ENCODE data around the gene DDIT4.
A peak's percentile ranks its signal among the peaks of the same experiment; 100 is the strongest.
"Not testable (repeated sequence)": the region's sequence is repeated elsewhere in the genome, so short reads cannot be mapped to it uniquely, and the experiment has no call there.

The DDIT4 gene

DNA sequence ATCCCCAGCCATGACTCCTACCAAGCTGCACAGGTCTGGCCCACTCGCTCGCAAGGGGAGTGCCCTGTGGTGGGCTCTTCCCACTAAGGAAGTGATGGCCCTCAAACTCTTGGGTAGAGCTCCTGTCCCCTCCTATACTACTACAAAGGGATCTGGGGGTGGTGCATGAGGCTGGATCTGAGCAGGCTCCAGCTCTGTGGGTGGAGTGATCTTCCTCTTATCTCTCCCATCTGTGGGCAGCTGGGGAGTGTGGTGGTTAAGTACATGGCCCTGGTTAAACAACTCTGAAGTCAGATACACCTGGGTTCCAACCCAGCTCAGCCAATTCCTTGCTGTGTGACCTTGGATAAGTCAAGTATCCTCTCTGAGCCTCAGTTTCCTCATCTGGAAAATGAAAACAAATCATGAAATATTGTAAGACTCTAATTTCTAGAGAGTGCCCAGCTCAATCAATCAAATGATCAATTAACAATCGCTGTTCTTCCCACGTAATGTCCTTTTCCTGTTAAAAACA, 17.4 kb downstream of the DDIT4 start:
- DNase-seq (ENCODE audit: low read depth in 1 of 2, low spot score in 1 of 2) = peak in 1 of 2 experiments; percentile 77
- Histone ChIP-seq H3K27me3 (ENCODE audit: insufficient read depth, poor library complexity, severe bottlenecking) (no peaks in the 10 kb centered on the region), H3K27ac (replicated peaks) (peak overlapping the region; percentile 29; the same call in 1 of the 2 replicates), H3K4me3 (replicated peaks; ENCODE audit: insufficient read depth, low read length) (no peak overlapping the region)
- TF ChIP-seq, protein P1, sequence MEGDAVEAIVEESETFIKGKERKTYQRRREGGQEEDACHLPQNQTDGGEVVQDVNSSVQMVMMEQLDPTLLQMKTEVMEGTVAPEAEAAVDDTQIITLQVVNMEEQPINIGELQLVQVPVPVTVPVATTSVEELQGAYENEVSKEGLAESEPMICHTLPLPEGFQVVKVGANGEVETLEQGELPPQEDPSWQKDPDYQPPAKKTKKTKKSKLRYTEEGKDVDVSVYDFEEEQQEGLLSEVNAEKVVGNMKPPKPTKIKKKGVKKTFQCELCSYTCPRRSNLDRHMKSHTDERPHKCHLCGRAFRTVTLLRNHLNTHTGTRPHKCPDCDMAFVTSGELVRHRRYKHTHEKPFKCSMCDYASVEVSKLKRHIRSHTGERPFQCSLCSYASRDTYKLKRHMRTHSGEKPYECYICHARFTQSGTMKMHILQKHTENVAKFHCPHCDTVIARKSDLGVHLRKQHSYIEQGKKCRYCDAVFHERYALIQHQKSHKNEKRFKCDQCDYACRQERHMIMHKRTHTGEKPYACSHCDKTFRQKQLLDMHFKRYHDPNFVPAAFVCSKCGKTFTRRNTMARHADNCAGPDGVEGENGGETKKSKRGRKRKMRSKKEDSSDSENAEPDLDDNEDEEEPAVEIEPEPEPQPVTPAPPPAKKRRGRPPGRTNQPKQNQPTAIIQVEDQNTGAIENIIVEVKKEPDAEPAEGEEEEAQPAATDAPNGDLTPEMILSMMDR (IDR thresholded peaks at IDR 0.05; ENCODE audit: insufficient read depth, low read length) = no peak
- TF ChIP-seq SPI1 (IDR thresholded peaks at IDR 0.05; ENCODE audit: borderline replicate concordance, low read depth) = no peak
- TF ChIP-seq, protein P2, sequence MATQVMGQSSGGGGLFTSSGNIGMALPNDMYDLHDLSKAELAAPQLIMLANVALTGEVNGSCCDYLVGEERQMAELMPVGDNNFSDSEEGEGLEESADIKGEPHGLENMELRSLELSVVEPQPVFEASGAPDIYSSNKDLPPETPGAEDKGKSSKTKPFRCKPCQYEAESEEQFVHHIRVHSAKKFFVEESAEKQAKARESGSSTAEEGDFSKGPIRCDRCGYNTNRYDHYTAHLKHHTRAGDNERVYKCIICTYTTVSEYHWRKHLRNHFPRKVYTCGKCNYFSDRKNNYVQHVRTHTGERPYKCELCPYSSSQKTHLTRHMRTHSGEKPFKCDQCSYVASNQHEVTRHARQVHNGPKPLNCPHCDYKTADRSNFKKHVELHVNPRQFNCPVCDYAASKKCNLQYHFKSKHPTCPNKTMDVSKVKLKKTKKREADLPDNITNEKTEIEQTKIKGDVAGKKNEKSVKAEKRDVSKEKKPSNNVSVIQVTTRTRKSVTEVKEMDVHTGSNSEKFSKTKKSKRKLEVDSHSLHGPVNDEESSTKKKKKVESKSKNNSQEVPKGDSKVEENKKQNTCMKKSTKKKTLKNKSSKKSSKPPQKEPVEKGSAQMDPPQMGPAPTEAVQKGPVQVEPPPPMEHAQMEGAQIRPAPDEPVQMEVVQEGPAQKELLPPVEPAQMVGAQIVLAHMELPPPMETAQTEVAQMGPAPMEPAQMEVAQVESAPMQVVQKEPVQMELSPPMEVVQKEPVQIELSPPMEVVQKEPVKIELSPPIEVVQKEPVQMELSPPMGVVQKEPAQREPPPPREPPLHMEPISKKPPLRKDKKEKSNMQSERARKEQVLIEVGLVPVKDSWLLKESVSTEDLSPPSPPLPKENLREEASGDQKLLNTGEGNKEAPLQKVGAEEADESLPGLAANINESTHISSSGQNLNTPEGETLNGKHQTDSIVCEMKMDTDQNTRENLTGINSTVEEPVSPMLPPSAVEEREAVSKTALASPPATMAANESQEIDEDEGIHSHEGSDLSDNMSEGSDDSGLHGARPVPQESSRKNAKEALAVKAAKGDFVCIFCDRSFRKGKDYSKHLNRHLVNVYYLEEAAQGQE (IDR thresholded peaks at IDR 0.05; ENCODE audit: insufficient replicate concordance, low read depth) = no peak
- TF ChIP-seq GABPA (IDR thresholded peaks at IDR 0.05; ENCODE audit: low read depth) = no peak
- peak; percentile 63; the same call in 1 of the 2 replicates for TF ChIP-seq POLR2AphosphoS5 (IDR thresholded peaks at IDR 0.05; ENCODE audit: low read depth)

DNA sequence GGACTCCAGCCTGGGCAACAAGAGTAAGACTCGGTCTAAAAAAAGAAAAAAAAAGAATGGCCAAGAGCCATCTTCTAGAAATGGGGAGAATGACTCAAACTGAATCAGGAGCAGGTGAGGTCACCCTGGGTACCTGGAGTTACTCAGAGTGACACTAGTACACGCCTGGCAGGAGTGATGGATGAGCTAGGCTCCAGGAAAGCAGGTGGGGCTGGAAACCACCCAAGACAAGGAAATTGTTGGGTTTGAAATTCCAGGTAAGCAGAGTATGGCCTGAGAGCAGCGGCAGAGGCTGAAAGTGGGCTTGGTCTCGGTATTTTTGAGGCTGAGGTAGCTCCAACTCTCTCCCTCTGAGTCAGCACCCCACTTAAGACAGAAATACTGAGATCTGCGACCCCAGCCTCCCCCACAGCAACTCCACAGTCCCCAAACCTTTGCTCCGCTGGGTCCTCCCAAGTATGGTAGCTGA, 18.5 kb downstream of the DDIT4 start:
- no peak overlapping the region for H3K27ac ChIP-seq (replicated peaks)
- H3K27me3 ChIP-seq (ENCODE audit: insufficient read depth, poor library complexity, severe bottlenecking) = no peaks in the 10 kb centered on the region
- no peak overlapping the region for H3K4me3 ChIP-seq (replicated peaks; ENCODE audit: insufficient read depth, low read length)
- TF ChIP-seq POLR2AphosphoS5 (IDR thresholded peaks at IDR 0.05; ENCODE audit: low read depth) (no peak), SPI1 (IDR thresholded peaks at IDR 0.05; ENCODE audit: borderline replicate concordance, low read depth) (no peak), GABPA (IDR thresholded peaks at IDR 0.05; ENCODE audit: low read depth) (no peak)
- TF ChIP-seq, protein P2 (IDR thresholded peaks at IDR 0.05; ENCODE audit: insufficient replicate concordance, low read depth) = no peak
- TF ChIP-seq, protein P1 (IDR thresholded peaks at IDR 0.05; ENCODE audit: insufficient read depth, low read length) = no peak
- DNase-seq (ENCODE audit: low read depth in 1 of 2, low spot score in 1 of 2) = no peak

DNA sequence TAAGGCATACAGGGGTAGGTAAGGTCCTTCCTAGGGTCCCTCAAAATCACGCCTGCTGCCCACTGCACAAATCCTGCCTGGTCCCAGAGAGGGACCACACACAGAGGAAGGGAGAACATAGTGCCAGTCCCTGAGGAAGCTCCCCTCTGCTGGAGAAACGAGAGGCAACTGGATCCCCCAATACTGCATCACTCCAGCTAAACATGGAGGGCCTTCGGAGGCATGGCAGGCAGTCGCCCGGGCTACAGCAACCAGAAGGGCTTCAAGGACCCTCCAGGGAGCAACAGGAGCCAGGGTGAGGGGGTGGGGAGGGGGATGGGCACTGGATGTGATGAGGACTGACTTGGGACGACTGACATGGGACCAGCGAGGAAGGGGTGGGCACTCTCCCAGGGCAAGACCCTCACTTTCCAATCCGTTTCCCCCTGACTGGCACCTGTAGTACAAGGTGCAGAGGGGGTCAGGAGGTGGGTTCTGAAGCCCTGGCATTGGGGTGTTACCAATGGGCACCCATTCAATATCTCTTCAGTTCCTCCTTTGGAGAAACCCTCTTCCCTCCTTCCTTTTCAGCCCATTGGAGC, 21.7 kb downstream of the DDIT4 start:
- TF ChIP-seq GABPA (IDR thresholded peaks at IDR 0.05; ENCODE audit: low read depth) = no peak
- TF ChIP-seq POLR2AphosphoS5 (IDR thresholded peaks at IDR 0.05; ENCODE audit: low read depth) = no peak
- TF ChIP-seq SPI1 (IDR thresholded peaks at IDR 0.05; ENCODE audit: borderline replicate concordance, low read depth) = no peak
- TF ChIP-seq, protein P2 (IDR thresholded peaks at IDR 0.05; ENCODE audit: insufficient replicate concordance, low read depth) = no peak
- TF ChIP-seq, protein P1 (IDR thresholded peaks at IDR 0.05; ENCODE audit: insufficient read depth, low read length) = no peak
- DNase-seq (ENCODE audit: low read depth in 1 of 2, low spot score in 1 of 2) = no peak
- Histone ChIP-seq H3K4me3 (replicated peaks; ENCODE audit: insufficient read depth, low read length) (no peak overlapping the region), H3K27me3 (ENCODE audit: insufficient read depth, poor library complexity, severe bottlenecking) (no peaks in the 10 kb centered on the region), H3K27ac (replicated peaks) (no peak overlapping the region)

DNA sequence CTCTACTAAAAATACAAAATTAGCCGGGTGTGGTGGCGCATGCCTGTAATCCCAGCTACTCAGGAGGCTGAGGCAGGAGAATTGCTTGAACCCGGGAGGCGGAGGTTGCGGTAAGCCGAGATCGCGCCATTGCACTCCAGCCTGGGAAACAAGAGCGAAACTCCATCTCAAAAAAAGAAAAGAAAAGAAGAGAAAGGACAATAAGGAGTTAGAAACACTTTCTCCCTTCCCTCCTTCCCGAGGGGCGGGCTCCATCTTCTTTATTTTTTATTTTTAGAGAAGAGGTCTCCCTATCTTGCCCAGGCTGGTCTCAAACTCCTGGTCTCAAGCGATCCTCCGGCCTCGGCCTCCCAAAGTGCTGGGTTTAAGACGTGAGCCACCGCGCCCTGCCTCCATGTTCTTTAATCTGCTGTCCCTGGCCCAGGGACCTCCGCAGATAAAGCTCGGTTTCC, 23.1 kb downstream of the DDIT4 start:
- not testable (repeated sequence) for DNase-seq (ENCODE audit: low read depth in 1 of 2, low spot score in 1 of 2); H3K27me3 ChIP-seq (ENCODE audit: insufficient read depth, poor library complexity, severe bottlenecking)
- Histone ChIP-seq H3K4me3 (replicated peaks; ENCODE audit: insufficient read depth, low read length) (peak overlapping the region; percentile 13), H3K27ac (replicated peaks) (peak overlapping the region; percentile 59)

Measured in HL-60 (cell line).